Endothelial cell of umbilical vein (primary cell): ENCODE results near the gene TAPBP. TPM values are rescaled to one million over a fixed set of nuclear protein-coding genes. Genes with fewer than 3 reads are reported as not detected.

Source experiments
- BruUV-seq: library from RNA; stranded (reverse); fragments of 400-500 nt; replicated peaks from 2 replicates; lab custom pipeline; 2021; lab: Mats Ljungman, UMichigan
- CTCF ChIA-PET: fragments of 300-600, 350-600 bp; sonication (Branson Sonifier 250); formaldehyde crosslinking; loops from one replicate; lab custom pipeline; 2021; ENCODE audit warnings: antibody characterized with exemption, inconsistent platforms; lab: Charles Lee
- POLR2A ChIA-PET: fragments of 300-600, 350-600 bp; sonication (Branson Sonifier 250); formaldehyde crosslinking; loops from one replicate; lab custom pipeline; 2021; ENCODE audit warnings: antibody characterized with exemption, inconsistent platforms; lab: Charles Lee
- DNase-seq: peaks from one replicate; pipeline ENCODE4 v3.0.0-alpha.2; 2011; ENCODE audit warnings: low read depth, low spot score
- FAIRE-seq: peaks from 2 replicates; lab custom pipeline; 2011; peaks lifted over from hg19 to GRCh38; lab: Jason Lieb, UNC
- H2AFZ ChIP-seq: 2 replicates; pipeline ENCODE4 v1.6.0; 2012; ENCODE audit warnings: low read depth, low read length, control low read depth, inconsistent platforms
- H3K27ac ChIP-seq: 2 replicates; pipeline ENCODE4 v1.5.1; 2011; ENCODE audit warnings: low read depth, mild to moderate bottlenecking, control low read depth, low read length, moderate library complexity; ENCODE audit not compliant: insufficient read depth
- H3K27me3 ChIP-seq, 2 experiments: 2 replicates each; pipeline versions ENCODE4 v1.6.0 to v1.6.1; 2011; ENCODE audit warnings: low read length in 2 of 2, mixed read lengths in 1 of 2; ENCODE audit not compliant: control insufficient read depth in 2 of 2, insufficient read depth in 2 of 2
- H3K36me3 ChIP-seq, 2 experiments: 2 replicates in 1 of 2; 3 replicates in 1 of 2; pipeline ENCODE4 v1.5.1; 2011; ENCODE audit warnings: low read length in 2 of 2, mild to moderate bottlenecking in 1 of 2, moderate library complexity in 1 of 2; ENCODE audit not compliant: control insufficient read depth in 2 of 2, insufficient read depth in 2 of 2; ENCODE audit errors: extremely low read depth in 1 of 2
- H3K4me1 ChIP-seq: 3 replicates; pipeline ENCODE4 v1.5.1; 2011; ENCODE audit warnings: mild to moderate bottlenecking, low read length; ENCODE audit not compliant: control insufficient read depth, insufficient read depth; ENCODE audit errors: extremely low read depth
- H3K4me2 ChIP-seq: 2 replicates; pipeline ENCODE4 v1.6.1; 2011; ENCODE audit warnings: low read length, control low read depth, mixed read lengths; ENCODE audit not compliant: insufficient read depth
- H3K4me3 ChIP-seq, 3 experiments: fragments of 200-600 bp in 1 of 3; sonication (generic), shearing (Covaris generic) in 1 of 3; replicated peaks in 1 of 3; 2 replicates each; pipeline ENCODE4 v1.5.1; 2011 to 2016; ENCODE audit warnings: control low read depth in 3 of 3, low read length in 3 of 3, mild to moderate bottlenecking in 2 of 3, inconsistent platforms in 1 of 3, low read depth in 1 of 3, moderate library complexity in 1 of 3; ENCODE audit not compliant: insufficient read depth in 1 of 3
- H3K79me2 ChIP-seq: 2 replicates; pipeline ENCODE4 v1.6.0; 2012; ENCODE audit warnings: low read length, inconsistent platforms; ENCODE audit not compliant: control insufficient read depth, insufficient read depth
- H3K9ac ChIP-seq: replicated peaks from 2 replicates; pipeline ENCODE3; 2011; ENCODE audit warnings: low read length, control low read depth; ENCODE audit not compliant: insufficient read depth; ENCODE audit errors: extremely low read depth
- H3K9me1 ChIP-seq: replicated peaks from 3 replicates; pipeline ENCODE4 v1.6.0; 2011; ENCODE audit warnings: mild to moderate bottlenecking, low read length; ENCODE audit not compliant: control insufficient read depth, insufficient read depth; ENCODE audit errors: extremely low read depth
- H3K9me3 ChIP-seq: replicated peaks from 2 replicates; pipeline ENCODE4 v1.5.1; 2012; ENCODE audit warnings: low read length, inconsistent platforms; ENCODE audit not compliant: control insufficient read depth, insufficient read depth
- H4K20me1 ChIP-seq: replicated peaks from 2 replicates; pipeline ENCODE3; 2011; ENCODE audit warnings: mild to moderate bottlenecking, low read length; ENCODE audit not compliant: control insufficient read depth, insufficient read depth; ENCODE audit errors: extremely low read depth
- EZH2 ChIP-seq: IDR thresholded peaks from 2 replicates; pipeline ENCODE4 v1.6.1; 2012; ENCODE audit warnings: borderline replicate concordance, low read depth, mild to moderate bottlenecking, moderate library complexity, low read length, inconsistent platforms; ENCODE audit not compliant: severe bottlenecking
- FOS ChIP-seq: IDR thresholded peaks from 2 replicates; pipeline ENCODE4 v1.6.1; 2011; ENCODE audit warnings: mild to moderate bottlenecking, low read length, moderate library complexity, borderline replicate concordance; ENCODE audit not compliant: insufficient read depth
- GATA2 ChIP-seq: IDR thresholded peaks from 2 replicates; pipeline ENCODE4 v1.7.0; 2011; ENCODE audit warnings: low read depth, mild to moderate bottlenecking, moderate library complexity, mixed read lengths, low read length; ENCODE audit not compliant: insufficient read length, insufficient read depth
- JUN ChIP-seq: IDR thresholded peaks from 2 replicates; pipeline ENCODE4 v1.6.1; 2011; ENCODE audit warnings: borderline replicate concordance, low read depth; ENCODE audit not compliant: insufficient read length, insufficient read depth
- MYC ChIP-seq: IDR thresholded peaks from one replicate; pipeline ENCODE4 v1.6.1; 2011; ENCODE audit warnings: mild to moderate bottlenecking, low read depth, low read length
- POLR2A ChIP-seq: IDR thresholded peaks from 2 replicates; pipeline ENCODE4 v1.6.1; 2012; ENCODE audit warnings: low read depth, mild to moderate bottlenecking, control low read depth, low read length
- POLR2AphosphoS5 ChIP-seq: IDR thresholded peaks from 2 replicates; pipeline ENCODE4 v1.6.1; 2012; ENCODE audit warnings: low read depth, mild to moderate bottlenecking, control low read depth, low read length, moderate library complexity; ENCODE audit not compliant: insufficient read depth
- dilution Hi-C: fragments of 300-500 bp; cut with MboI; formaldehyde crosslinking; loops from one replicate; pipeline ENCODE4 v1.15.0; 2019; ENCODE audit warnings: low sequenced_read_pairs; ENCODE audit not compliant: extremely low pct_ligation_motif_present
- intact Hi-C: fragments of 100-400 bp; cut with micrococcal nuclease; formaldehyde crosslinking; loops from one replicate; pipeline ENCODE4 v1.10.0; 2022
- polyA plus RNA-seq, 4 experiments: library from polyadenylated mRNA; depleted of rRNA in 3 of 4; stranded (reverse) in 3 of 4; unstranded in 1 of 4; fragments of >200 nt; gene quantifications; 2 replicates each; pipeline versions ENCODE4 v1.2.1 to v1.2.3, GENCODE V29; 2011 to 2012; ENCODE audit warnings: missing spikeins in 1 of 4
- total RNA-seq: library from RNA; stranded (reverse); gene quantifications from 2 replicates; pipeline ENCODE4 v1.2.3, GENCODE V29; 2021
- TF ChIP-seq, protein P1 (sequence below): IDR thresholded peaks from 2 replicates; pipeline ENCODE4 v1.6.1; 2011; ENCODE audit not compliant: insufficient read depth, insufficient read length
- TF ChIP-seq, protein P2 (sequence below), 2 donors: IDR thresholded peaks; 1 replicate in 1 of 2; 2 replicates in 1 of 2; pipeline ENCODE4 v1.5.1; 2011; ENCODE audit warnings: low read length in 2 of 2, mild to moderate bottlenecking in 2 of 2, moderate library complexity in 2 of 2, control low read depth in 1 of 2, inconsistent platforms in 1 of 2, low read depth in 1 of 2; ENCODE audit not compliant: insufficient read depth in 1 of 2; ENCODE audit errors: extremely low read depth in 1 of 2

The TAPBP gene
- total and polyA plus RNA-seq, 2 donors (not counting 3 experiments of a cell fraction or from before 2014, with no cell fraction given), result 69.6 to 98.0 TPM

DNA sequence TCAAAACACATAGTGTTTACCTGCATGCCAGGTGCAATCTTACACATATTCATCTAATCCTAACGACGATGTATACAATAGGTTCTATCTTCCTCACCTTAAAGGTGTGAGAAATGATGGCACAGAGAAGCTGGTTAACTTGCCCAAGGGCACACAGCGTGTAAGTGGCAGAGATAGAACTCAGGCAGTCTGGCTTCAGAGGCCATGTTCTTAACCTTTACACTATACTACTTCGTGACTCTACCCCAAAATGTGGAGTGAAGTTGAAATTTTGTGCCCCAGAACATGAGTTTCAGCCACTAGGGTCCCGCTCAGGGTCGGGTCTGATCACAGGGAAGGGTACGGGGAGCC lies 42.8 kb downstream of the TAPBP start:
- BruUV-seq, result TSS peak; percentile 77
- POLR2A ChIA-PET, result interaction anchor here (0.7 to 1.7 kb wide), 6 partner anchors 18 to 1005 kb away, joined by 5 to 10 read pairs (median 6); partner anchors contain the start of genes PFDN6, WDR46 and ZBTB22
- Histone ChIP-seq H3K4me1 (peaks cover 41% of the 10 kb centered on the region), H3K27ac (peak overlapping the region; percentile 85), H3K4me3 (peak overlapping the region; percentile 47 to 96 (median 83)), H3K9me3 (no peaks in the 10 kb centered on the region), H3K9me1 (no peaks in the 10 kb centered on the region), H3K4me2 (peak overlapping the region; percentile 94), H2AFZ (peak overlapping the region; percentile 87), H3K36me3 (peaks cover 9 to 31% of the 10 kb centered on the region in 2 experiments), H4K20me1 (peaks cover 5% of the 10 kb centered on the region), H3K27me3 (no peaks in the 10 kb centered on the region), H3K79me2 (peaks cover 48% of the 10 kb centered on the region), H3K9ac (peak overlapping the region; percentile 90)
- TF ChIP-seq EZH2 (no peak), MYC (no peak), JUN (no peak), GATA2 (no peak), FOS (no peak), POLR2A (no peak), POLR2AphosphoS5 (no peak)
- TF ChIP-seq, protein P1, sequence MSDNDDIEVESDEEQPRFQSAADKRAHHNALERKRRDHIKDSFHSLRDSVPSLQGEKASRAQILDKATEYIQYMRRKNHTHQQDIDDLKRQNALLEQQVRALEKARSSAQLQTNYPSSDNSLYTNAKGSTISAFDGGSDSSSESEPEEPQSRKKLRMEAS, result no peak
- TF ChIP-seq, protein P2, sequence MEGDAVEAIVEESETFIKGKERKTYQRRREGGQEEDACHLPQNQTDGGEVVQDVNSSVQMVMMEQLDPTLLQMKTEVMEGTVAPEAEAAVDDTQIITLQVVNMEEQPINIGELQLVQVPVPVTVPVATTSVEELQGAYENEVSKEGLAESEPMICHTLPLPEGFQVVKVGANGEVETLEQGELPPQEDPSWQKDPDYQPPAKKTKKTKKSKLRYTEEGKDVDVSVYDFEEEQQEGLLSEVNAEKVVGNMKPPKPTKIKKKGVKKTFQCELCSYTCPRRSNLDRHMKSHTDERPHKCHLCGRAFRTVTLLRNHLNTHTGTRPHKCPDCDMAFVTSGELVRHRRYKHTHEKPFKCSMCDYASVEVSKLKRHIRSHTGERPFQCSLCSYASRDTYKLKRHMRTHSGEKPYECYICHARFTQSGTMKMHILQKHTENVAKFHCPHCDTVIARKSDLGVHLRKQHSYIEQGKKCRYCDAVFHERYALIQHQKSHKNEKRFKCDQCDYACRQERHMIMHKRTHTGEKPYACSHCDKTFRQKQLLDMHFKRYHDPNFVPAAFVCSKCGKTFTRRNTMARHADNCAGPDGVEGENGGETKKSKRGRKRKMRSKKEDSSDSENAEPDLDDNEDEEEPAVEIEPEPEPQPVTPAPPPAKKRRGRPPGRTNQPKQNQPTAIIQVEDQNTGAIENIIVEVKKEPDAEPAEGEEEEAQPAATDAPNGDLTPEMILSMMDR (IDR thresholded peaks at IDR 0.05; ENCODE audit: extremely low read depth in 1 of 2, insufficient read depth in 1 of 2, low read depth in 1 of 2, low read length in 2 of 2), result no peak
- CTCF ChIA-PET, result interaction anchor here (2.0 to 2.1 kb wide), 2 partner anchors 22 to 28 kb away, joined by 9 read pairs; partner anchors contain the start of gene RGL2
- FAIRE-seq, result no peak
- DNase-seq, result no peak
- intact Hi-C loops, result loop anchor here (1.0 to 5.0 kb wide), 4 partner anchors 18 to 156 kb away; partner anchors contain the start of genes PFDN6 and WDR46
- dilution Hi-C loops, result no loop called here
